Measurements from ENCODE around the gene NPY. TPM values are rescaled to one million over a fixed set of nuclear protein-coding genes. Genes with fewer than 3 reads are reported as not detected.

NPY gene
- total and polyA plus RNA-seq, 5 experiments from 2014 or later: not detected

DNA sequence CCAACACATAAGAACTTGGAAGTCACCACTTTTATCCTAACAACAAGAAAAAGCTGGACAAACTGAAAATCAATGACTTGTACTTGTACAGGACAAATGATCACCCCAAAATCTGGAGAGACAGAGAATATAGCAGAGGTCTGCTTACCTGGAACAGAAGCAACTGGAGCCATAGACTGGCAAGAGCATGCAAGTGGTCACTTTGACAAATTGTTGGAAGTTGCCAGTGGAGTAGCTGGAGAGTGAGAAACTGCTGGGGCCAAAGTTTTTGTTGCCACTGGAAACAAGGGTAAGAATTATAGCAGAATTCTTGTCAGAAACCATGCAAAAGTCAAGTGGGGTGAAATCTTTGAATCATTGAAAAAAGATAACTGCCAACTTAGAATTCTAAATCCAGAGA is 35.2 kb downstream of the NPY start:
- Mint-ChIP-seq H3K9me3 (no peaks in the 10 kb centered on the region), H3K4me1 (no peaks in the 10 kb centered on the region), H3K4me3 (no peak overlapping the region), H3K27ac (no peak overlapping the region), H3K27me3 (peaks cover 7 to 25% (median 15%) of the 10 kb centered on the region in 5 donors), H3K36me3 (no peaks in the 10 kb centered on the region)
- POLR2A ChIA-PET: no interaction called here
- no peak for ATAC-seq
- no peak for DNase-seq

DNA sequence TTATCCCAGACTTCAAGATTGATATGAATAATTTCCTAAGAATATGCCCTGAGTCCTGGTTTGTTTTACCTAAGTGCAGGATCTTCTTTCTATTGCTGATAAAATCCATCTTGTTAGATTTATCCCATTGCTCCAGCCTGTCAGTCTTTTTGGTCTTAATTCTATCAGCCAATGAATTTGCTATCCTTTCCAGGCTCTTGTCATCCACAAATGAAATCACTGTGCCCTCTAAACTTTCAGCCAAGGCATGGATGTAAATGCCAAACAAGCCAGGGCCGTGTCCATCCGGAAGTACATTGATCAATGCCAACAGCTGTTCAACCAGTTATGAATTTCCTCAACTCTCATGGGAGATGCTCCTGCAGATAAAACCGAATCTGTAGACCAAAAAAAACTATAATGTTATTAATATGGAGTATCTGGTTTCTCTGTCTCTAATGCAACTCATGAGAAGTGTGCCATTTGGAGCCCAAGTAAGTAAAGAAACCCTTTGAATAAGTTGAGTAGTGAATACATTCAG is 40.0 kb downstream of the NPY start:
- Mint-ChIP-seq H3K9me3 (peaks cover 0 to 2% (median 0%) of the 10 kb centered on the region in 9 donors), H3K27ac (no peak overlapping the region)

DNA sequence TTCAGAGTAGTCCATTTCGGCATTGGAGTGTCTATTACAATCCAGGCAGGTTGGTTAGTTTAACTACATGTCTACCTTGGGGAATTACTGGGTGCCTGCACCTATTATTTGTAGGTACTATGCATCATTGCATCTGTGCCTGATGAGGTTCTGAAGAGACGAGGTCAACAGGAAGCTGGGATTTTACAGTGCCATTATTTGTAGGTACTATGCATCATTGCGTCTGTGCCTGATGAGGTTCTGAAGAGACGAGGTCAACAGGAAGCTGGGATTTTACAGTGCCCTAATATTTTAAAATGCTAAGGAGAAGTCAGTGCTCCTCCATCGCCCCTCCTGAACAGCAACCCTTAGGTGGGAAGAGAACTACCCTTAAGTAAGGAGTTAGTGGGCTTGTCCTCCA is 41.7 kb downstream of the NPY start:
- Mint-ChIP-seq H3K4me3 (no peak overlapping the region), H3K9me3 (peaks cover 0 to 2% (median 0%) of the 10 kb centered on the region in 9 donors), H3K27ac (no peak overlapping the region), H3K4me1 (no peaks in the 10 kb centered on the region), H3K27me3 (peaks cover 0 to 25% (median 5%) of the 10 kb centered on the region in 5 donors), H3K36me3 (no peaks in the 10 kb centered on the region)
- POLR2A ChIA-PET: no interaction called here
- ATAC-seq (no peak), DNase-seq (no peak)

More for the DNA sequence above, 40.0 kb downstream of the NPY start:
- Mint-ChIP-seq H3K4me3 (no peak overlapping the region), H3K4me1 (no peaks in the 10 kb centered on the region), H3K27me3 (peaks cover 6 to 31% (median 10%) of the 10 kb centered on the region in 5 donors), H3K36me3 (no peaks in the 10 kb centered on the region)
- DNase-seq (no peak), ATAC-seq (no peak)
- POLR2A ChIA-PET: no interaction called here

DNA sequence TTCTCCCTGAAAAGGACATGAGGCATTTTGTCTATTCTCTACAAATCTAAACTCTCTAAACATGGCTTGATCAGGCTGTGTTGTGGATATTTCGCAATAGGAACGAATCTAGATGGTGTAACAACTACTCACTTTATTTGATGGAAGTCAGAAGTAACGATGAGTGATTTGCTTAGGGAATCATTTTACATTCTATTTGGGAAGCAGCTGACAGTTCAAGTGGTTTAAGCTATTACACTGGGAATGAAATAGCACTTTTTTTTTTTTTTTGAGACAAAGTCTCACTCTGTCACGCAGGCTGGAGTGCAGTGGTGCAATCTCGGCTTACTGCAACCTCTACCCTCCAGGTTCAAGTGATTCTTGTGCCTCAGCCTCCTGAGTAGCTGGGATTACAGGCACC is 44.1 kb downstream of the NPY start:
- ATAC-seq (no peak), DNase-seq (no peak)
- Mint-ChIP-seq H3K27ac (no peak overlapping the region), H3K27me3 (peaks cover 4 to 26% (median 8%) of the 10 kb centered on the region in 5 donors), H3K36me3 (peaks cover 0 to 4% (median 0%) of the 10 kb centered on the region in 3 donors), H3K4me3 (no peak overlapping the region), H3K9me3 (peaks cover 0 to 12% (median 10%) of the 10 kb centered on the region in 9 donors), H3K4me1 (no peaks in the 10 kb centered on the region)
- POLR2A ChIA-PET: no interaction called here

DNA sequence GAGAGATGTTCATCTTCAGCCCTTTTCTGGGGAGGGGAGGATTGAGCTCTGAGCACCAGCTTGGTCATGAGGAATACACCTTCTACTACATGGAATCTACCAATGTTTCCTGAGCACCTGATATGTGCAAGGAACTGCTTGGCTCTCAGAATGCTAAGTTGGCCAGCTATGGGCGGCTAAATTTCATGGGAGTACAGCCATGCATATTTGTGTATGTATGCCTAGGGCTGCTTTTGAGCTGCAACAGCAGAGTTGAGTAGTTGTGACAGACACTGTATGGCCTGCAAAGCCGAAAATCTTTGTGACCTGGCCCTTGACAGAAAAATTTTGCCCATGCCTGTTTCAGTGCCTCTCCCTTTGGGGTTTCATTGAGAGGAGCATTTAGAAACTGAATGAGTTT is 44.9 kb downstream of the NPY start:
- peaks cover 0 to 4% (median 0%) of the 10 kb centered on the region in 3 donors for H3K36me3 Mint-ChIP-seq
- DNase-seq (no peak), ATAC-seq (no peak)
- peaks cover 4 to 29% (median 6%) of the 10 kb centered on the region in 5 donors for H3K27me3 Mint-ChIP-seq
- peaks cover 0 to 14% (median 10%) of the 10 kb centered on the region in 9 donors for H3K9me3 Mint-ChIP-seq
- POLR2A ChIA-PET: no interaction called here
- no peaks in the 10 kb centered on the region for H3K4me1 Mint-ChIP-seq
- H3K27ac Mint-ChIP-seq: no peak overlapping the region
- H3K4me3 Mint-ChIP-seq: no peak overlapping the region

DNA sequence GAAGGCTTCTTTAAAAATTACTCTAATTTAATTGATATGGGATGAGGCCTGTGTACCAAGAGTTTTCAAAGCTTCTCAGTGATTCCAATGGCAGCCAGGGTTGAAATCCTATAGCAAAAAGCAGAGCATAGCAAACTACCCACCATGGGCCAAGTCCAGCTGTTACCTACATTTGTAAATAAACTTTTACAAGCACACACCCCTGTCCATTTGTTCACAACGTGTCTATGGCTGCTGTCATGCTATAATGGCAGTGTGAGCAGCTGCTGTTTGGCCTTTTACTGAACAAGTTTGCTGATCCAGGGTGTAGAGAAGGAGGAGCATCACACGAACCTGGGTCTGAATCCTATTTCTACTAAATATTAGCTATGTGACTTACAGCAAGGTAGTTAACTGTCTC is 50.0 kb downstream of the NPY start:
- peaks cover 7 to 28% (median 17%) of the 10 kb centered on the region in 5 donors for H3K27me3 Mint-ChIP-seq
- no peak for DNase-seq
- ATAC-seq: no peak
- peaks cover 0 to 14% (median 8%) of the 10 kb centered on the region in 9 donors for H3K9me3 Mint-ChIP-seq
- POLR2A ChIA-PET: no interaction called here
- peaks cover 0 to 4% (median 0%) of the 10 kb centered on the region in 3 donors for H3K36me3 Mint-ChIP-seq
- no peak overlapping the region for H3K27ac Mint-ChIP-seq
- H3K4me1 Mint-ChIP-seq: no peaks in the 10 kb centered on the region
- H3K4me3 Mint-ChIP-seq: no peak overlapping the region

DNA sequence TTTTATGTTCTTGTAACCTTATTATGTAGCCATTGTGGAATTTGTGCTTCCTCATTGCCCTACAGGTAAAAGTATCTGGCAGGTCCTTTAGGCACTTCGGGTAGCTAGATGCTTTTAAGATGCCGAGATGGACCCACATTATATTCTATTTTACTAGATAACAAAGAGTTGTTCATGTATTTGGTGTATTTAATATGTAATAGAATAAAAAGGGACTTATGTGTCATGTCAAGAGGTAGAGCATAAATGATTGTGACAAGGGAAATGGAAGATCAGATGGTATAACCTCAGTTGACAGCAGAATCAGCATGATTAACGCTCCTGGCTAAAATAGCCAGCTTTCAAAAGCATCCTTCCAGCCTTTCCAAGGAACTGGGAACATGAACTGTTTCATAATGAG is 50.6 kb downstream of the NPY start:
- POLR2A ChIA-PET: no interaction called here
- no peaks in the 10 kb centered on the region for H3K4me1 Mint-ChIP-seq
- H3K27me3 Mint-ChIP-seq: peaks cover 7 to 28% (median 17%) of the 10 kb centered on the region in 5 donors
- H3K27ac Mint-ChIP-seq: no peak overlapping the region
- DNase-seq (no peak), ATAC-seq (no peak)
- peaks cover 0 to 14% (median 8%) of the 10 kb centered on the region in 9 donors for H3K9me3 Mint-ChIP-seq
- no peak overlapping the region for H3K4me3 Mint-ChIP-seq
- H3K36me3 Mint-ChIP-seq: peaks cover 0 to 4% (median 0%) of the 10 kb centered on the region in 3 donors

DNA sequence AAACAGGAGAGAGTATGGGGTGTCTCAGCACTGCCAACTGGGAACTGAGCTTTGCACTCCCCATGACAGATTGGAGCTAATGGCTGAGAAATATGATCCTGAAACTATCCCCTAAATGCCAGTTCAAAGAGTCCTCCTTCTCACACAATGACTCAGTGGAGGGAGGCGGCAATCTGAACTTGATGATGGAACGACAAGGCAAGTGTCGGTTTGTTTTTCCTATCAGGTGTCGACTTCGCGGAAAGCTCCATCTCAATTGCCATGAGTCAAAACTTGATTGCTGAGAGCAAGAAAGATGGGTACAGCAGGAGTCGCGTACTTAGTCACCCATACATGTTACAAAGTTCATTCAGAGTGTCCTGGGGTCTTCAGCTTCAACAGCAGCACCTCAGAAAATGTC is 52.5 kb downstream of the NPY start:
- Mint-ChIP-seq H3K4me1 (no peaks in the 10 kb centered on the region), H3K9me3 (peaks cover 0 to 14% (median 8%) of the 10 kb centered on the region in 9 donors), H3K27me3 (peaks cover 7 to 28% (median 17%) of the 10 kb centered on the region in 5 donors), H3K36me3 (peaks cover 0 to 4% (median 0%) of the 10 kb centered on the region in 3 donors), H3K27ac (peak overlapping the region in 1 of 10 donors; percentile 25), H3K4me3 (no peak overlapping the region)
- POLR2A ChIA-PET: no interaction called here
- ATAC-seq (no peak), DNase-seq (no peak)

DNA sequence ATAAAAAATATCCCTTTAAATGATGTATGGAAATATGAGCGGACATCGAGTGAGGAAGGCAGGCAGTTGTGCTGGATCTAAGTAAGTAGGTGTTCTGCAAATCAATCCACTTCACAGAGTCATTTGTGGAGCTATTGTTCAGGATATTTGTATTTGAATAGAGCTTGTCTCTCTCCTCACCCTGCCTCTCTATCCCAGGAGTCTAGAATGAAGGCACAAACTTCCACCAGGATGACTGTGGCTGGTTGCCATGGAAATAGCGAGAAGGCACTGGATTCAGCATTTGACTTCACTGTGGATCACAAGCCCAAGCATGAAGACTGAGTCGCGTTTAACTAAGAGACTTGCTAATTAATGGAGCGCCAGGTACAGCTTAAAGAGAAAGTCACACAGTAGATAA is 53.2 kb downstream of the NPY start:
- Mint-ChIP-seq H3K27me3 (peaks cover 7 to 26% (median 17%) of the 10 kb centered on the region in 5 donors), H3K36me3 (peaks cover 0 to 4% (median 0%) of the 10 kb centered on the region in 3 donors), H3K9me3 (peaks cover 0 to 11% (median 6%) of the 10 kb centered on the region in 9 donors), H3K4me1 (no peaks in the 10 kb centered on the region), H3K4me3 (no peak overlapping the region), H3K27ac (no peak overlapping the region)
- POLR2A ChIA-PET: no interaction called here
- no peak for ATAC-seq
- DNase-seq: no peak

DNA sequence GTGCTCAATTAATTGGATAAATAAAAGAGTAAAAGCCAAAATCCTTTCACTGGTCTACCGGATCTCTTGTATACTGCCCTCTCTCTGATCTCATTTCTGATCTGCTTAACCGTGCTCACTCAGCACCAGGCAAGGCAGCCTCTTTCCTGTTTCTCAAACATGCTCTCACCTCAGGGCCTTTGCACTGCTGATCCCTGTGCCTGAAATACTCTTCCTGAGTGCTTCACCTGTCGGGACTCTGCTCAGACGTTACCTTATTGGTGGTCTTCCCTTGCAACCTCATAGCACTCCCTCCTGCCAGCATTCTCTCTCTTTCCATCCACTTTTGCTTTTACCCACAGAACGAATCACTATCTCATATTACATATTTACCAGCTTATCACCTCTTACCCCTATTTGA is 55.6 kb downstream of the NPY start:
- Mint-ChIP-seq H3K4me1 (no peaks in the 10 kb centered on the region), H3K36me3 (no peaks in the 10 kb centered on the region), H3K4me3 (no peak overlapping the region), H3K9me3 (no peaks in the 10 kb centered on the region), H3K27ac (no peak overlapping the region), H3K27me3 (peaks cover 2 to 14% (median 13%) of the 10 kb centered on the region in 5 donors)
- DNase-seq (no peak), ATAC-seq (no peak)
- POLR2A ChIA-PET: no interaction called here

DNA sequence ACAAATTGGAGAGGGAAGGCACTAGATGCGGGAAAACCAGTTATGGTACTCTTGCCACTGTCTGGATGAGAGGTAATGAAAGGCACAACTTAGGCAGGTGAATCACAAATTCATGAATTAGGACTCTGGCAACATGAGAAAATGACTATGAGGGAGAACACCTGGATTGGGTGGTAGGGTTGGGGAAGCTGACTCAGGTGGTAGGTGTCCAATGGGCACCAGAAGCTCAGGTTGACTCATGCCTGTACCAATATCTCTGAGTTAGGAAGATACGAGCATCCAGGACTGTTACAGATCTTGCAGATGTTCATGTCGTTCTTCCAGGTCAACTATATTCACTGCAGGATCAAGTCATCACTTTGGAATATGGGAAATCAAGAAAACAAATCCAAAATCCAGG is 56.7 kb downstream of the NPY start:
- ATAC-seq (no peak), DNase-seq (no peak)
- no peaks in the 10 kb centered on the region for H3K36me3 Mint-ChIP-seq
- peaks cover 2 to 14% (median 12%) of the 10 kb centered on the region in 5 donors for H3K27me3 Mint-ChIP-seq
- H3K4me1 Mint-ChIP-seq: no peaks in the 10 kb centered on the region
- no peaks in the 10 kb centered on the region for H3K9me3 Mint-ChIP-seq
- POLR2A ChIA-PET: no interaction called here
- H3K4me3 Mint-ChIP-seq: no peak overlapping the region
- H3K27ac Mint-ChIP-seq: no peak overlapping the region

Data from naive thymus-derived CD8-positive, alpha-beta T cell (primary cell).